GM06990 (cell line): Measurements from ENCODE around the gene FGFRL1.

Experiments
- DNase-seq: peaks from one replicate; pipeline ENCODE4 v3.0.0-alpha.2; 2011; ENCODE audit not compliant: insufficient read length; ENCODE audit errors: extremely low read depth
- H3K27me3 ChIP-seq: replicated peaks from 2 replicates; pipeline ENCODE4 v1.6.0; 2011; ENCODE audit warnings: low read length; ENCODE audit not compliant: control insufficient read depth, insufficient read depth
- H3K36me3 ChIP-seq: 2 replicates; pipeline ENCODE4 v1.5.1; 2011; ENCODE audit warnings: low read length; ENCODE audit not compliant: control insufficient read depth, insufficient read depth
- H3K4me3 ChIP-seq: replicated peaks from 2 replicates; pipeline ENCODE4 v1.5.1; 2011; ENCODE audit warnings: low read depth, mild to moderate bottlenecking, control low read depth, low read length
- TF ChIP-seq, protein P1 (sequence below): IDR thresholded peaks from 2 replicates; pipeline ENCODE4 v1.5.1; 2011; ENCODE audit warnings: low read length, control low read depth, mild to moderate bottlenecking, inconsistent platforms; ENCODE audit not compliant: insufficient read depth, poor library complexity, severe bottlenecking

The FGFRL1 gene

DNA sequence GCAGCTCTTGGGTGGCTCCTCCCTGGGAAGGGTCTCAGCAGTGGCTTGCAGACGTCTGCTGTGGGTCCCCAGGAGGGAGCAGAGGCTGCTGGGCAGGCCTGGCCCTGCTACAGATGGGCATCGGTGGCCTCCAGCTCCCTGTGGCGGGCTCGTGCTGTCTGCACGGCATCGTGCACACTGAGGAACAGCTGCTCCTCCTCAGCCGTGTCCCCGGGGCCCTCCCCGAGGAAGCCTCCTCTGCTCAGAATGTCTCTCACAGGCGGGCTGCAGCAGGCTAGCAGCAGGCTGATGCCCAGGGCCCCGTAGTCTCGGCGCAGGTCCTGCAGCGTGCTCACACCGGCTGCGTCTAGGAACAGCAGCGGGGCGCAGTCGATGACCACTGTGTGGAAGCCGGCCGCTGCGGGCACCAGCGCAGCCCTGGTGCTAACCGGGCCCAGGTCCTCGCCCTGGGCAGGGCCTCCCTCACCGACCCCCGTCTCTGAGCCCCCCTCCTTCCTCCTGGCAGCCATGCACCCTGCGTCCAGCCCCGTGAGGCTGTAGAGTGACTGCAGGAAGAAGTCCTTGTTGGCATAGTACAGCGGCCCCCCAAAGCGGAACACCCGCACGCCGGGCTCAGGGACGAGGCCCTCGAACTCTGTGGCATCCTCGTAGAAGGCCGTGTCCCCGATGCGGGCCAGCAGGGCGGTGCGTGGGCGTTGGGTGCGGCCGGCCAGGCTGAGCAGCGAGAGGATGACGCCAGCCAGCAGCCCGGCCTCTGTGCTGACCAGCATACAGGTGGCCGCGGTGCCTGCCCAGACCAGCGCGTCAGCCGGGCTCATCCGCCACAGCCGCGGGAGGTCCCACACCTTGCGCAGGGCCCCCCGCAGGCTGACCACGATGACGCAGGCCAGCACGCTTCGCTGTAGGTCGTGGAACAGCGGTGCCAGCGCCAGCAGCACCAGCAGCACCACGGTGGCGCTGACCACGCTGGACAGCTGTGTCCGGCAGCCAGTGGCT lies 22.4 kb upstream of the FGFRL1 start:
- TF ChIP-seq, protein P1, sequence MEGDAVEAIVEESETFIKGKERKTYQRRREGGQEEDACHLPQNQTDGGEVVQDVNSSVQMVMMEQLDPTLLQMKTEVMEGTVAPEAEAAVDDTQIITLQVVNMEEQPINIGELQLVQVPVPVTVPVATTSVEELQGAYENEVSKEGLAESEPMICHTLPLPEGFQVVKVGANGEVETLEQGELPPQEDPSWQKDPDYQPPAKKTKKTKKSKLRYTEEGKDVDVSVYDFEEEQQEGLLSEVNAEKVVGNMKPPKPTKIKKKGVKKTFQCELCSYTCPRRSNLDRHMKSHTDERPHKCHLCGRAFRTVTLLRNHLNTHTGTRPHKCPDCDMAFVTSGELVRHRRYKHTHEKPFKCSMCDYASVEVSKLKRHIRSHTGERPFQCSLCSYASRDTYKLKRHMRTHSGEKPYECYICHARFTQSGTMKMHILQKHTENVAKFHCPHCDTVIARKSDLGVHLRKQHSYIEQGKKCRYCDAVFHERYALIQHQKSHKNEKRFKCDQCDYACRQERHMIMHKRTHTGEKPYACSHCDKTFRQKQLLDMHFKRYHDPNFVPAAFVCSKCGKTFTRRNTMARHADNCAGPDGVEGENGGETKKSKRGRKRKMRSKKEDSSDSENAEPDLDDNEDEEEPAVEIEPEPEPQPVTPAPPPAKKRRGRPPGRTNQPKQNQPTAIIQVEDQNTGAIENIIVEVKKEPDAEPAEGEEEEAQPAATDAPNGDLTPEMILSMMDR, result no peak
- DNase-seq, result no peak
- H3K36me3 ChIP-seq, result no peaks in the 10 kb centered on the region; the same call in none of the 2 replicates
- no peak overlapping the region for H3K4me3 ChIP-seq
- no peaks in the 10 kb centered on the region for H3K27me3 ChIP-seq

DNA sequence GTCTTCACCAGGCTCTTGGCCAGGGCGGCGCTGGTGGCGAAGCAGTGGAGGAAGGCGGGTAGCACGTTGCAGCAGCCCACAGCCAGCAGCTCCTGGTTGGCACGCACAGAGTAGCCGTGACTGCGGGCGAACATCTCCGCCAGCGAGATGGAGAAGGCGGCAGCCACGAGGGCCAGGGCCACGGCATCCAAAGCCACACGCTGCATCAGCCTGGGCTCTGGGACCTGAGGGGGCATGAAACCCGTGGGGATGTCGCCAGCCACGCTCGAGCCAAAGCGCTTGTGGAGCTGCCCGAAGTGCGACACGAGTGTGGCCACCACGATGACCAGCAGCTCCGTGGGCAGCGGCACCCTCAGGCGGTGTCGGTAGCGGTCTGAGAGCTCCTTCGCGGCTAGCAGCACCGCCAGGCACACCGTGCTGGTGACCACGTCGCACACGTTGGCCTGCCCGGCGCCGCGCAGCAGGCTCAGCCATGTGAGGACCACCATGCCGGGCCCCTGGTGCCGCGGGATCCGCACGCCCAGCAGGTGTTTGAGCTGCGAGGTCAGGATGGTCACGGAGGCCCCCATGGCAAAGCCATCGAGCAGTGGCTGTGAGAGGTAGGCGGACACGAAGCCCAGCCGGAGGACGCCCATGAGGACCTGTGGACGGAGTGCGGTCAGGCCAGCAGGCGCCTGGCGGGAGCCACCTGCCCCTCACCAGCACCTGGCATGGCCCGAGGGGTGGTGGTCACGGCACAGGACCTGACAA lies 21.5 kb upstream of the FGFRL1 start:
- TF ChIP-seq, protein P1, result no peak
- Histone ChIP-seq H3K4me3 (no peak overlapping the region), H3K36me3 (no peaks in the 10 kb centered on the region; the same call in none of the 2 replicates), H3K27me3 (no peaks in the 10 kb centered on the region)
- no peak for DNase-seq

DNA sequence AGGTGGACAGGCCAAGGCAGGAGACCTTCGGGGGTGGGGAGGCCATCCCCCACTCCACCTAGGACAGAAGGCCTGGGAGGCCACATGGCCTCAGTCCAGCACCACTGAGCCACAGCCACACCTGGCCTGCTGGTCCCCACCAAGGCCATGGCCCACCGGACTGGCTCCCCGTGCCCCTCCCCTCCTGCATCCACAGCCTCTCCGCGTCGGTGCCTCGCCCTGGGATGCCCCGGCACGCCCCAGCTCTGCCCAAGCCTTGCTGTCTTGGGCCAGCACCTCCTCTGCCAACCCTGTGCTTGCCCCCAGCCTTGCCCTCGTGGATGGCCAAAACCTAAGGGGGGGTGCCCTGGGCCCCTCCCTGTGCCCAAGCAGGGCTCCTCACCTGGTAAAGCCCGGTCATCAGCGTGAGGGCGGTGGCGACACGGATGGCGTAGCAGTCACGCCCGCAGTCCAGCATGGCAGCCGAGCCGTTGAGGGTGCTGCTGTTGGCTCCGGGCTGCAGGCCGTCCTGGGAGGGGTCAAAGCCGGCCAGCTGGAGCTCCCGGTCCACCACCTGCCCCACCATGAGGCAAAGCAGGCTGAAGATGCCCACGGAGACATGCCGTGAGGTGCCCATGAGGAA lies 20.6 kb upstream of the FGFRL1 start:
- no peak for DNase-seq
- Histone ChIP-seq H3K4me3 (no peak overlapping the region), H3K36me3 (no peaks in the 10 kb centered on the region; the same call in none of the 2 replicates), H3K27me3 (no peaks in the 10 kb centered on the region)
- TF ChIP-seq, protein P1, result no peak

DNA sequence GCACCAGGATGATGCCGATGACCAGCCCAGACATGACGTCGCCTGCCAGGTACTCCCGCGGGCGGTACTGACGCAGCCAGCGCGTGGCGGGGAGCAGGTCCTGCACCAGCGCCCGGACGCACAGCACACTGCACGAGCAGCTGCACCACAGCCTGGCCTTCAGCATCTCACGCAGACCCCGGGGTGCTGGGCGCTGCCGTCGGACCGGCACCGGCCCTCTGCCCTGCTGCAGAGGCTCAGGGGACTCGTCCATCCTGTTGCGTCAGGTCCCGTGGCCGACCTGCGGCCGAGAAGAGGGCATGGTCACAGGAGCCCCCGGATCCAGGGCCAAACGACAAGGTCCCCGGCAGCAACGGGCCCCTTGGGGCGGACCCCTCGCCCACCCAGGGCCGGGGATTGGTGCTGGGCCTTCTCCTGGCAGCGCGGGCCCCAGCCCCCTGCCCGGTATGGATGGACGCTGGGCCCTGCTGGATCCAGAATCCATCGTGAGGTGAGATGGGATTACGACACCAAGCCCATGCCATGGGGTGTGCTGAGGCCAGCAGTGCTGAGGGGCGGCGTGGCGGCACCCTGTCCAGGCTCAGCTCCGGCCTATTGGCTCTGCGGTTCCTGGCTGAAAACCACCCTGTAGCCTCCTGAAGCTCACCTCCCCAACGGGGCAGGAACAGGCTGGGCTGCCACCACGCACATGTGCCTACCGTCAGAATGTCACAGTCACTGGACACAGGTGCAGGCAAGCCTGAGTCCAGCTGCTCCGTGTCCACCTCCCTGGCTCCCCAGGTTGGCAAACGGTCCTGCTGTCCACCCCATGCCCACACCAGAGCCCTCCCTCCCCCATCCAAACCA lies 19.8 kb upstream of the FGFRL1 start:
- Histone ChIP-seq H3K27me3 (no peaks in the 10 kb centered on the region; the same call in 1 of the 2 replicates), H3K36me3 (no peaks in the 10 kb centered on the region; the same call in none of the 2 replicates), H3K4me3 (no peak overlapping the region)
- TF ChIP-seq, protein P1, result no peak
- DNase-seq, result no peak
